AG04450 (cell line): ENCODE data around the gene BRCA2. TPM values are rescaled to one million over a fixed set of nuclear protein-coding genes. Genes with fewer than 3 reads are reported as not detected.

Source experiments
- CTCF ChIA-PET: fragments of 300-600, 350-600 bp; formaldehyde crosslinking; extraction: SDS; loops from one replicate; lab custom pipeline; 2022; ENCODE audit warnings: antibody characterized with exemption, inconsistent platforms; lab: Charles Lee
- POLR2A ChIA-PET: fragments of 350-600 bp; formaldehyde crosslinking; extraction: SDS; loops from one replicate; lab custom pipeline; 2021; ENCODE audit warnings: antibody characterized with exemption, inconsistent platforms; lab: Yijun Ruan, JAX
- DNase-seq: peaks from one replicate; pipeline ENCODE4 v3.0.0-alpha.2; 2011; ENCODE audit warnings: low read depth, low spot score
- H3K27ac ChIP-seq: one replicate; pipeline ENCODE4 v1.5.1; 2012; ENCODE audit warnings: low read depth, low read length, control low read depth
- H3K27me3 ChIP-seq: one replicate; pipeline ENCODE4 v1.6.0; 2012; ENCODE audit warnings: low read length; ENCODE audit not compliant: control insufficient read depth, insufficient read depth
- H3K4me3 ChIP-seq: 2 replicates; pipeline ENCODE4 v1.5.1; 2011; ENCODE audit warnings: mild to moderate bottlenecking, low read depth, low read length, control low read depth
- H3K9me3 ChIP-seq: 2 replicates; pipeline ENCODE4 v1.5.1; 2012; ENCODE audit warnings: low read length; ENCODE audit not compliant: control insufficient read depth, insufficient read depth
- polyA plus RNA-seq: library from polyadenylated mRNA; depleted of rRNA; stranded (reverse); fragments of >200 nt; gene quantifications from 2 replicates; pipeline ENCODE4 v1.2.3, GENCODE V29; 2011
- TF ChIP-seq, protein P1 (sequence below): IDR thresholded peaks from 2 replicates; pipeline ENCODE4 v1.5.1; 2011; ENCODE audit warnings: low read depth, low read length, control low read depth, inconsistent platforms

The BRCA2 gene
- polyA plus RNA-seq, 1 experiment = 0.92 TPM

DNA sequence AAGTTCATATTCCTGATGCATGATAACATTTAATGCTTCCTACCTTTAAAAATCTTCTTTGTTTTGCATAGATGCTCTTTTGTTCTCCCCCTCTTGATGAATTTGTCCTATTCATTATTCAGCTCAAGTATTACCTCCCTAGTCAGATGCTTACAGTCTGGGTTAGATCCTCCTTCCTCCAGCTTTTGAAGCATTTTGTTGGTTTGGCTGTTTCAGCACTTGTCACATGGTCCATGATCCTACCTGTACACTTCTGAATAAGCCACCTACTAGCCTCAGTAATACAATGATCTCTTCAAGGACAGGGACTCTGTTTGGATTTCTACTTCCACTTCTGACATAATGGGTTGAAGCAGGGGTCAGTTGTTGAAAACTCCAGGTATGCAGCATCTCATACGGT is 75.2 kb downstream of the BRCA2 start:
- no peak for DNase-seq
- ChIA-PET CTCF (interaction anchor here (0.7 kb wide), 1 partner anchor 243 kb away, joined by 3 read pairs; no protein-coding TSS in a partner anchor), POLR2A (no interaction called here)

DNA sequence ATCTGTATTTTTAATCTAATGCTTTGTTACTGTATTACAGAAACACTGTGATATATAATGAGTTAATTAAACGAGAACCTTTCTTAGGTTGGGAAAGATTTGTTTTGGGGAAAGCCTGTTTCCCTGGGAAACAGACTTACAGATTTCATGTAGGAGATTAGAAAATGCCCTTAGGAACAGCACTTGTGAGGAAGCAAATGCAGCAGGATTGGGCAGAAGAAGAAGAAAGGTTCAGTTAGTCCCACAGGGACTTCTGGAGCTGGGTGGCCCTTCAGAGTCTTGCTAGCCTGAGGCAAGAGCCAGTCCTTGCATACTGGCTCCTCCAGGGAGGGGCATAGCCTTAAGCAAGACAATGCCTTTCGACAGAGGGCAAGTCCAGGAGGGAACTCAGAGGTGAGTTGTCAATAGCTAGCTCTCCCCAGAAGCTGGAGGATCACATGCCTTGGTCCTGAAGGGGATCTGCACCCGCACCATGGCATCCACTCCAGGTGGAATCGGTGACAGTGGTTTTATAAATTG is 75.9 kb downstream of the BRCA2 start:
- ChIA-PET POLR2A (no interaction called here), CTCF (interaction anchor here (0.6 kb wide), 1 partner anchor 41 kb away, joined by 5 read pairs; no protein-coding TSS in a partner anchor)
- H3K4me3 ChIP-seq = no peak overlapping the region
- no peak overlapping the region for H3K27ac ChIP-seq
- no peaks in the 10 kb centered on the region for H3K27me3 ChIP-seq
- DNase-seq = no peak
- TF ChIP-seq, protein P1, sequence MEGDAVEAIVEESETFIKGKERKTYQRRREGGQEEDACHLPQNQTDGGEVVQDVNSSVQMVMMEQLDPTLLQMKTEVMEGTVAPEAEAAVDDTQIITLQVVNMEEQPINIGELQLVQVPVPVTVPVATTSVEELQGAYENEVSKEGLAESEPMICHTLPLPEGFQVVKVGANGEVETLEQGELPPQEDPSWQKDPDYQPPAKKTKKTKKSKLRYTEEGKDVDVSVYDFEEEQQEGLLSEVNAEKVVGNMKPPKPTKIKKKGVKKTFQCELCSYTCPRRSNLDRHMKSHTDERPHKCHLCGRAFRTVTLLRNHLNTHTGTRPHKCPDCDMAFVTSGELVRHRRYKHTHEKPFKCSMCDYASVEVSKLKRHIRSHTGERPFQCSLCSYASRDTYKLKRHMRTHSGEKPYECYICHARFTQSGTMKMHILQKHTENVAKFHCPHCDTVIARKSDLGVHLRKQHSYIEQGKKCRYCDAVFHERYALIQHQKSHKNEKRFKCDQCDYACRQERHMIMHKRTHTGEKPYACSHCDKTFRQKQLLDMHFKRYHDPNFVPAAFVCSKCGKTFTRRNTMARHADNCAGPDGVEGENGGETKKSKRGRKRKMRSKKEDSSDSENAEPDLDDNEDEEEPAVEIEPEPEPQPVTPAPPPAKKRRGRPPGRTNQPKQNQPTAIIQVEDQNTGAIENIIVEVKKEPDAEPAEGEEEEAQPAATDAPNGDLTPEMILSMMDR = no peak
- H3K9me3 ChIP-seq = no peaks in the 10 kb centered on the region

More for the DNA sequence above, 75.2 kb downstream of the BRCA2 start:
- H3K27me3 ChIP-seq = no peaks in the 10 kb centered on the region
- H3K9me3 ChIP-seq = no peaks in the 10 kb centered on the region
- H3K4me3 ChIP-seq = no peak overlapping the region
- H3K27ac ChIP-seq = no peak overlapping the region
- TF ChIP-seq, protein P1 = no peak

DNA sequence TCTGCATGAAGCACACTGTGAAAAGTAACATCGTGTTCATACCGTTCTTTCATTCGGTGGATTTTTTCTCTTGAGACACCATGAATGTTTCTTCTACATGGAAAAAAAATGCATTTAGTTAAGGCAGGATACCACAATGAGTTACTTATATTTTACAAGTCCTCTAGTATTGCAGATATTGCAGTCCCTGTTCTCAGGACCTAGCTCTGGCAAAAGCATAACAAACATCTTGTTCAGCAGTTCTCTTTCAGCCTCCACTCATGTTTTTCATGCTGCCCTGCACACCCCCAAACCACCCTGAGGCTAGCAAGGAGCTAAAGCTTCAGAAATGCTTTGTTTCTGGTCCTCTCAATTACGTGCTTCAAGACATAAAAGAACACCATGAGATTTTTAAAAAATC is 87.8 kb downstream of the BRCA2 start:
- CTCF ChIA-PET = interaction anchor here (1.4 kb wide), 1 partner anchor 12 kb away, joined by 5 read pairs; no protein-coding TSS in a partner anchor
- H3K27ac ChIP-seq = no peak overlapping the region
- POLR2A ChIA-PET = no interaction called here
- no peaks in the 10 kb centered on the region for H3K9me3 ChIP-seq
- TF ChIP-seq, protein P1 = no peak
- no peak overlapping the region for H3K4me3 ChIP-seq
- DNase-seq = no peak
- no peaks in the 10 kb centered on the region for H3K27me3 ChIP-seq

DNA sequence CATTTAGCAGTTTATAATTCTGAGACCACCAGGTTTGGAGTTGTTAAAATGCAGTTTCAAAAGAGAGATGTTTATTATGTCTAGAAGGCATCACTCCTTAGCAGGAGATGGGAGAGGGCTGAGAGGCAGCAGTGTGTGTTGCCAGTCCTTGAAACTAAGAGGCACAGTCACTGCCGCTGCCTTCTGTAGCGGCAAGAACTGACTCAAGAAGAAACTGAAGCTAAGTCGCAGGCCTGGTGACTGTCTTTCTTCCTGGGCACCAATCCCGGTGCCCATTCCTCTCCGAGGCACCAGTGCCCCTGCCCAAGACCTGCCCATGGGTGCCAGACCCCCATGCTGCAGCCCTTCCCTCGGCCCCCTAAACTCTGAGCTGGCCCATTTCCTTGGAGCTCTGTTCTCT is 92.5 kb downstream of the BRCA2 start:
- Histone ChIP-seq H3K27me3 (no peaks in the 10 kb centered on the region), H3K4me3 (no peak overlapping the region), H3K9me3 (no peaks in the 10 kb centered on the region), H3K27ac (no peak overlapping the region)
- TF ChIP-seq, protein P1 = no peak
- DNase-seq = no peak
- ChIA-PET CTCF (no interaction called here), POLR2A (interaction anchor here (1.0 kb wide), 1 partner anchor 20 kb away, joined by 3 read pairs; the partner anchor contains the start of gene N4BP2L1)

DNA sequence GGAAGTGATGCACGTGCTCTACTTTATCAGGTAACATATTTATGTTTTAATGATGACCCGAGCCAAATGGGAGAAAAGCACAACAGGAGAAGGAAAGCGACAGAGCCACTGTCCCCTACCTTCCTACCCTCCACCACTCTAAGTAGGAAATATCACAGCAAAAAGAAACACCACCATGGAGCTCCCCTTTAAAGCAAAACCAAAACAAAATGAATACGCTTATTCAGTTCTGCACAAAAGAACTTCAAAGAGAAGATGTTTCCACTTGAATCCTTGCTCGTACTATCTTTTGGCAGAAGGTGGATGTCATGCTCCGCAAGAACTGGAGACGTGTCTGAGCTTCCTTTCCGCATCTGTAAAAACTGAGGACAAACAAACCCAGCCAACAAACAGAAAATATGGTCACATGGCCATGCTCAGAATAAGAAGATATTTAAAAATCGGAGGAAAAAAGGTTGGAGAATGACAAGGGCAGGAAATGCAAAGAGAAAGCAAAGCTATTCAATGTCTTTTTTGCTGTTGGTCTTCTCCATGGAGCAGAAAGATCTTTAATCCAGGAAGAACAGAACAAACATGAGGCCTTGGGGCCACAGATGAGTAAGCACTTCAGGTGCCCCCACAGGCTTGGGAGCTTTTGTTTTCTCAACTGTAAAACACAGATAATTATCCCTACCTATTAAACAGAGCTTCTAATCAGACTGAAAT is 93.1 kb downstream of the BRCA2 start:
- H3K4me3 ChIP-seq = no peak overlapping the region
- DNase-seq = no peak
- TF ChIP-seq, protein P1 = no peak
- POLR2A ChIA-PET = interaction anchor here (1.0 kb wide), 1 partner anchor 19 kb away, joined by 3 read pairs; the partner anchor contains the start of gene N4BP2L1
- H3K9me3 ChIP-seq = no peaks in the 10 kb centered on the region
- CTCF ChIA-PET = interaction anchor here (0.8 kb wide), 1 partner anchor 28 kb away, joined by 3 read pairs; no protein-coding TSS in a partner anchor
- no peak overlapping the region for H3K27ac ChIP-seq
- no peaks in the 10 kb centered on the region for H3K27me3 ChIP-seq
